ENCODE data around the gene SSB.
"Not testable (repeated sequence)": the region's sequence is repeated elsewhere in the genome, so short reads cannot be mapped to it uniquely, and the experiment has no call there.

SSB gene

GRCh38 chr2:169838743-169839489, 40.2 kb downstream of the SSB start:
- DNase-seq = no peak

- no peak for DNase-seq
These were observed 41.5 kb downstream of the SSB start for GRCh38 chr2:169839954-169840746.

GRCh38 chr2:169840747-169841142, 42.1 kb downstream of the SSB start:
- DNase-seq = no peak

GRCh38 chr2:169841625-169842024, 43.0 kb downstream of the SSB start:
- not testable (repeated sequence) for DNase-seq

- no peak for DNase-seq
These were observed 46.3 kb downstream of the SSB start for GRCh38 chr2:169845016-169845415.

- DNase-seq = not testable (repeated sequence)
These were observed 50.5 kb downstream of the SSB start for GRCh38 chr2:169848959-169849693.

- DNase-seq = no peak
These were observed 51.0 kb downstream of the SSB start for GRCh38 chr2:169849710-169850109.

GRCh38 chr2:169853041-169853668, 54.5 kb downstream of the SSB start:
- no peak for DNase-seq

GRCh38 chr2:169855281-169856258, 56.9 kb downstream of the SSB start:
- DNase-seq = not testable (repeated sequence)

GRCh38 chr2:169859423-169859822, 60.8 kb downstream of the SSB start:
- DNase-seq = no peak

GRCh38 chr2:169860149-169860548, 61.5 kb downstream of the SSB start:
- DNase-seq = no peak

Measured in CD4-positive, alpha-beta T cell treated with Interleukin-21 for 1 hour (primary cell).